GM12875 (cell line): ENCODE data around the gene EML1.

Experiments
- H3K4me3 ChIP-seq: one replicate; pipeline ENCODE4 v1.5.1; 2011; ENCODE audit warnings: low read depth, low read length, control low read depth
- TF ChIP-seq, protein P1 (sequence below): IDR thresholded peaks from 2 replicates; pipeline ENCODE4 v1.5.1; 2011; ENCODE audit warnings: low read depth, mild to moderate bottlenecking, control low read depth, inconsistent platforms, low read length, moderate library complexity, borderline replicate concordance; ENCODE audit not compliant: insufficient read depth

The EML1 gene

DNA sequence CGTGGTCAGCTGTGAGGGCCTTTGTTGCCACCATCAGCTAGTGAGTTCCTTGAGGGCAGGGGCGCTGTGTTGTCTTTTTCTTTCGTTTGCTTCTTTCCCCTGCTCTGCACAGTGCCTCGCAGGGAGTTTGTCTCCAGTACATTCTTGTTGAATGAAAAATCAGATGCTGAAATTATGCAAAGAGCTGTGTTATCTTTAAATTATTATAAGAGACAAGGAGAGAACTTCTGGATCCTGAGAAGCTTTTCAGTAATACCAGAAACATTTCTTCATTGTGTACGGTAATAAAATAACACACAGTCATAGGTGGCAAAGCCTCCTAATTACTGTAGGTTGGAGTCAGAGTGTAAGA is 14.9 kb downstream of the EML1 start:
- H3K4me3 ChIP-seq, result no peak overlapping the region
- TF ChIP-seq, protein P1, sequence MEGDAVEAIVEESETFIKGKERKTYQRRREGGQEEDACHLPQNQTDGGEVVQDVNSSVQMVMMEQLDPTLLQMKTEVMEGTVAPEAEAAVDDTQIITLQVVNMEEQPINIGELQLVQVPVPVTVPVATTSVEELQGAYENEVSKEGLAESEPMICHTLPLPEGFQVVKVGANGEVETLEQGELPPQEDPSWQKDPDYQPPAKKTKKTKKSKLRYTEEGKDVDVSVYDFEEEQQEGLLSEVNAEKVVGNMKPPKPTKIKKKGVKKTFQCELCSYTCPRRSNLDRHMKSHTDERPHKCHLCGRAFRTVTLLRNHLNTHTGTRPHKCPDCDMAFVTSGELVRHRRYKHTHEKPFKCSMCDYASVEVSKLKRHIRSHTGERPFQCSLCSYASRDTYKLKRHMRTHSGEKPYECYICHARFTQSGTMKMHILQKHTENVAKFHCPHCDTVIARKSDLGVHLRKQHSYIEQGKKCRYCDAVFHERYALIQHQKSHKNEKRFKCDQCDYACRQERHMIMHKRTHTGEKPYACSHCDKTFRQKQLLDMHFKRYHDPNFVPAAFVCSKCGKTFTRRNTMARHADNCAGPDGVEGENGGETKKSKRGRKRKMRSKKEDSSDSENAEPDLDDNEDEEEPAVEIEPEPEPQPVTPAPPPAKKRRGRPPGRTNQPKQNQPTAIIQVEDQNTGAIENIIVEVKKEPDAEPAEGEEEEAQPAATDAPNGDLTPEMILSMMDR, result no peak

DNA sequence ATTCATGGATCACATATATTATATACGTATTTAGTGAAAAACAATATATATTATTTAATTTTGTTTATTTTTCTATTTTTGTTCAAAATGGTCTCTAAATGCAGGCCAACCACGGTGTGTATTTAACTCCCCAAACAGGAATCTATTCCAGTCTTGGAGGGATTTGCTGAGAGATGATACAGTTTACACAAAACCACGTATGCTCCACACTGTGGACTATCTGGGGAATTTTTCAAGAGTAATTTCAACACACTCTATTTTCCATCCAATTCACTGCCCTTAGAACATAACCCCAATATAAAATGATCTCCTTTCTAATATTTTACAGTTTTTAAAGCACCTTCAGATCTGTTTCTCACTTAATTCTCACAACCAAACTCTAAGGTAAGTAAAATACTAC is 15.3 kb downstream of the EML1 start:
- TF ChIP-seq, protein P1, result no peak
- no peak overlapping the region for H3K4me3 ChIP-seq

DNA sequence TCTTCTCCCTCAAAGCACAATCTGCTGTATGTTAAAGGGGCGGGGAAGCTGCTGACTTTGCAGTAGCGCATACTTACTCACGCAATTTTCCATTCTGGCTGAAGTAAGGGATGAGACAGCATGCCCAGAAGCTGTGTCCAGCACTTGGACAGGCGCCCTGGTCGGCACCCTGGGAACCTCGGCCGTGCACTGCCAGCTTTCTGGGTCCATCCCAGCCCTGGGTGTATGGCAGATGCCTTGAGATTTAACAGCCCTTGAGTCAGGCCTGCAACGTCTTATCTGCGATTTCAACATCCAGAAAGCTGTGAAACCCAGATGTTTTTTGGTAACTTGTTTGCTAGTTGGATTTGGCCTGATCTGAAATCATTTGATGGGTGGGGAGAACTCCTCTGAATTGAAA is 16.1 kb downstream of the EML1 start:
- TF ChIP-seq, protein P1, result no peak
- no peak overlapping the region for H3K4me3 ChIP-seq

DNA sequence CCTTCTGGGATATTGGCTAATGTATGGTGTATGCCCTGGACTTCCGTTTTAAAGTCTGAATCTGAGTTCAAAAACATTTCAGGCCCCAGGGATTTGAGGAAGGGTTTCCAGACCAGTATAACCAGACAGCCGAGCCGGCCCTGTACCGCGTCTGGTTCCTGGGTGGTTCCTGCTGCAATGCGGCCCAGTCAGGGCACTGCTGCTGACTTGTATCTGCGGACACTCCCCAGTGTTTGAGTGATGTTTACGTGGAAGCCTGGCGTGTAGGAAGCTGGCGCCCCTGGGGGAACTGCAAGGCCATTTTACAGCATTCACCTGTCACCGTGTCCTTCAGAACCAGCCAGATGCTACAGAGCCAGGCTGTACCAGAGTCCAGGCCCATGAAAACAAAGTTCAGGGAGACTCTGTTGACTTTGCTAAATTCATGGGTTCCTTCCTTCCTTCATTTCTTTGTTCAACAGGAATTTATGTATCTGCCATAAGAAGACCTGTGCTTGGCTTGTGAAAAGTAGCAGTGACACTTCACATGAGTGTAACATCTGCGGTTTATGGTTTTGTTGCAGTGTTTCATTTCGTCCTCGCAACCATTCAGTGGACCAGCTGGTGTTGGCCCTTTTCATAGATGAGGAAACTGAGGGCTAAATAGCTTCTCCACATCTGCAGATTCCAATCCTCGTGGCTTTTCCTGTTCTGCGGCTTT is 16.8 kb downstream of the EML1 start:
- H3K4me3 ChIP-seq, result no peak overlapping the region
- TF ChIP-seq, protein P1, result no peak

DNA sequence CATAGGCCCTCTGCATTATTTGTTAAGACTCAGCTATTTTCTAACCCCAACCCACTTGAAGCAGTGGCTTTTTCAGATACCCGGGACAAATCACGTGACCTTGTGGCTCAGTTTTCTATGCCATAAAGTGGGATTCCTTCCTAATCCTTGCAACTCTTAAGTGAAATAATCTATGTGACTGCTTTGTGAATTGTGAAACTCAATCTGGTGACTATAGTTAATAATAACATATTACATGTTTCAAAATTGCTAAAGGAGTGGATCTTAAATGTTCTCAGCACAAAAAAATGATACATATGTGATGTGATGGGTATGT is 17.3 kb downstream of the EML1 start:
- TF ChIP-seq, protein P1, result no peak

DNA sequence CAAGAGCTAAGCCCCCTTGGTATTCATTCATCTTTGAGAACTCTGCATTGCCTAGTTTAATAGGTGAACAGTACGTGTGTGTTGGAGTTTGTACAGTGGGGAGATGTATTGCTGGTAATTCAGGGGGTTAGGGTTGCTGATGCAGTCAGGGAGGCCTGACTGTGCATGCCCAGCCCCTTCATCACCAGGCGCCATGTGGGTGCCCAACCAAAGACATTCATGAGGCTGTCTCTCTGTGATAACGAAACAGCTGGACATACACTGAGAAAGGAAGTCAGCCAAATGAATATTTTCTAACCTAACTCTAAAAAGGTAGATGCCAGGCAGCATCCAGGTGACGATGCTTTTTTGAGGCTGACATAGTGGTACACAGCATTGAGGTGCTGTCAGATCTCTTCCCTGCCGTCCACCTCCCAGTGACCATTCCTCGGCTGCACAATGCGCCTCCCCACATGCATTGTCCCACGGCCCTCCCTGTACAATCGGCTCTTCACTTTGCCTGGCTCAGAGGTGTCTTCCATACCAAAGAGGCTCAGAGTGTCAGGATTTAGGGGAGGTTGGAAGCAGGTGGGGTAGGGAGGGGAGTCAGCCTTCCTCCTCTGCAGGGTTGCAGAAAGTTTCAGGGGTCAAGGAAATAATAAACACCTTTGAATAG is 19.0 kb downstream of the EML1 start:
- H3K4me3 ChIP-seq, result no peak overlapping the region
- TF ChIP-seq, protein P1, result no peak

More for the DNA sequence above, 17.3 kb downstream of the EML1 start:
- H3K4me3 ChIP-seq, result no peak overlapping the region

DNA sequence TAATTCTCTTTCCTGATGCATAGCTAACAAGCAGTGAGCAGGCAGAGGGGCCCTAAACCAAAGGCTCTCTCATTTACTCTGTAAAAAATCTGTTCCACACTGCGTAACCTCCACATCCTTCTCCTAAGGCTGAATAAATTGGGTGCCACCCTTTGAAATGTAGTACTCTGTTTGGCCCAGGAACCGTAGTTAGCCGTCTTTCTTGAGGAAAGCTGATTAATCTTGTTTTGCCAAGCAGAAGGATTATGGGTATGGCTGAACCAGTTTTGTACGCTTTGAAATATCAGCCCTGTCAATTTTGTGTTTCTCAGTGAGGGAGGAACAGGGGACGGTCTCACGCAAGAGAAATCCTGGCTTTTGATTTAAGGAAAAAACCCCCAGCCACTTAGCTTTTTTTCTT is 19.7 kb downstream of the EML1 start:
- no peak overlapping the region for H3K4me3 ChIP-seq
- TF ChIP-seq, protein P1, result no peak
